Prostate gland (tissue), 2 donors: ENCODE results near the gene TNFSF18.

Experiments
- CTCF ChIP-seq, 4 experiments: fragments of 200-600 bp in 2 of 4; fragments of 450-650 bp in 2 of 4; sonication (generic) in 2 of 4; IDR thresholded peaks; 1 replicate in 3 of 4; 2 replicates in 1 of 4; pipeline ENCODE4 v1.5.1; 2016 to 2019; ENCODE audit warnings: antibody characterized with exemption in 4 of 4, mild to moderate bottlenecking in 2 of 4, moderate library complexity in 2 of 4
- POLR2A ChIP-seq: fragments of 450-650 bp; IDR thresholded peaks from one replicate; pipeline ENCODE4 v1.6.1; 2016; ENCODE audit warnings: antibody characterized with exemption, mild to moderate bottlenecking
- POLR2AphosphoS5 ChIP-seq: sonication (generic); formaldehyde crosslinking; IDR thresholded peaks from one replicate; pipeline ENCODE4 v1.6.1; 2017; ENCODE audit warnings: antibody characterized with exemption

DNA sequence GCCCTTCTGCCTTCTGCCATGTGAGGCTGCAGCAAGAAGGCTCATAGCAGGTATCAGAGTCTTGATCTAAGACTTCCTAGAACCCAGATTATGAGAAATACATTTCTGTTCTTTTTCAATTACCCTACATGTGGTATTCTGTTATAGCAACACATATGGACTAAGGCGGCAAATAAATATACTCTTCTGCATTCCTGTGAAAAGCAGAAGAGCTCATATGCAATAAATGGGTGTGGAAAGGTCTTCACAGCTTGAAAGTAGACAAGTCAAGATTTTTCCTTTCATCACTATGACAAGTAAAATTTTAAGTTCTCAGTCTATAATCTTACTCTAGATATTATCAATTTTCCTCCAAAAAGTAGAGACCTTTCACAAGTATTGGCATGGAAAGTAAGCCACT lies 36.6 kb downstream of the TNFSF18 start:
- TF ChIP-seq CTCF (IDR thresholded peaks at IDR 0.05): no peak
- no peak for TF ChIP-seq POLR2AphosphoS5
- no peak for TF ChIP-seq POLR2A
